H1 (cell line): ENCODE results near the gene TXK. TPM values are rescaled to one million over a fixed set of nuclear protein-coding genes. Genes with fewer than 3 reads are reported as not detected.

Experiments used
- CTCF ChIA-PET: fragments of 300-600 bp; sonication (Branson Sonifier 250); formaldehyde crosslinking; loops from one replicate; lab custom pipeline; 2021; ENCODE audit not compliant: partially characterized antibody; lab: Charles Lee
- POLR2A ChIA-PET: fragments of 300-600 bp; sonication (Branson Sonifier 250); formaldehyde crosslinking; loops from one replicate; lab custom pipeline; 2021; ENCODE audit warnings: inconsistent platforms; ENCODE audit not compliant: partially characterized antibody; lab: Charles Lee
- DNase-seq, 2 experiments: peaks; one replicate each; pipeline versions ENCODE4 v3.0.0 to v3.0.0-alpha.2; 2010 to 2022; ENCODE audit warnings: low spot score in 2 of 2, low read depth in 1 of 2, mixed read lengths in 1 of 2
- FAIRE-seq: peaks from 2 replicates; lab custom pipeline; 2011; peaks lifted over from hg19 to GRCh38; lab: Jason Lieb, UNC
- H2AFZ ChIP-seq: 2 replicates; pipeline ENCODE4 v1.8.1; 2012; ENCODE audit warnings: low read length, inconsistent platforms
- H2AK5ac ChIP-seq: 2 replicates; pipeline ENCODE4 v1.6.1; 2013; ENCODE audit warnings: low read depth, low read length
- H2BK120ac ChIP-seq: replicated peaks from 2 replicates; pipeline ENCODE3; 2013; ENCODE audit warnings: low read depth, low read length, inconsistent platforms
- H2BK12ac ChIP-seq: 2 replicates; pipeline ENCODE4 v1.6.1; 2013; ENCODE audit warnings: low read depth, low read length
- H2BK15ac ChIP-seq: 2 replicates; pipeline ENCODE4 v1.6.1; 2013; ENCODE audit warnings: low read length
- H2BK20ac ChIP-seq: 2 replicates; pipeline ENCODE4 v1.6.1; 2013; ENCODE audit warnings: low read length
- H2BK5ac ChIP-seq: 2 replicates; pipeline ENCODE4 v1.6.1; 2013; ENCODE audit warnings: low read depth, low read length
- H3K14ac ChIP-seq: 2 replicates; pipeline ENCODE4 v1.6.1; 2013; ENCODE audit warnings: inconsistent platforms; ENCODE audit not compliant: insufficient read length
- H3K18ac ChIP-seq: 2 replicates; pipeline ENCODE4 v1.6.1; 2013; ENCODE audit warnings: low read length; ENCODE audit errors: extremely low read depth
- H3K23ac ChIP-seq: 2 replicates; pipeline ENCODE4 v1.6.1; 2013; ENCODE audit warnings: inconsistent platforms; ENCODE audit not compliant: insufficient read length
- H3K23me2 ChIP-seq: 2 replicates; pipeline ENCODE4 v1.6.1; 2013; ENCODE audit warnings: low read depth, low read length
- H3K27ac ChIP-seq: 2 replicates; pipeline ENCODE4 v1.6.1; 2011; ENCODE audit warnings: low read depth, low read length, inconsistent platforms
- H3K27me3 ChIP-seq, 4 experiments: replicated peaks in 1 of 4; 1 replicate in 1 of 4; 2 replicates in 3 of 4; pipeline versions ENCODE4 v1.6.1 to v1.8.1; 2011 to 2013; ENCODE audit warnings: low read length in 3 of 4, mild to moderate bottlenecking in 3 of 4, inconsistent platforms in 2 of 4, mixed read lengths in 2 of 4, moderate library complexity in 1 of 4; ENCODE audit not compliant: control insufficient read depth in 3 of 4, insufficient read depth in 3 of 4; ENCODE audit errors: extremely low read depth in 1 of 4
- H3K36me3 ChIP-seq, 4 experiments: 2 replicates each; pipeline versions ENCODE4 v1.6.1 to v1.8.1; 2011 to 2013; ENCODE audit warnings: mild to moderate bottlenecking in 4 of 4, low read length in 3 of 4, moderate library complexity in 2 of 4, control low read depth in 1 of 4, inconsistent platforms in 1 of 4; ENCODE audit not compliant: insufficient read depth in 4 of 4, control insufficient read depth in 2 of 4
- H3K4ac ChIP-seq: replicated peaks from 2 replicates; pipeline ENCODE3; 2013; ENCODE audit warnings: low read length, low read depth, mixed read lengths, inconsistent platforms; ENCODE audit not compliant: insufficient read length
- H3K4me1 ChIP-seq, 4 experiments: replicated peaks in 1 of 4; 1 replicate in 1 of 4; 2 replicates in 3 of 4; pipeline versions ENCODE4 v1.6.1 to v1.8.1; 2011 to 2013; ENCODE audit warnings: low read length in 3 of 4, inconsistent platforms in 2 of 4, mixed read lengths in 1 of 4; ENCODE audit not compliant: insufficient read depth in 4 of 4, control insufficient read depth in 3 of 4
- H3K4me2 ChIP-seq, 2 experiments: 2 replicates each; pipeline versions ENCODE4 v1.6.1 to v1.8.1; 2011 to 2013; ENCODE audit warnings: low read depth in 2 of 2, low read length in 2 of 2, control low read depth in 1 of 2, inconsistent platforms in 1 of 2, mild to moderate bottlenecking in 1 of 2; ENCODE audit not compliant: insufficient read depth in 1 of 2
- H3K4me3 ChIP-seq, 4 experiments: fragments of 200-600, 300-600 bp in 1 of 4; sonication (generic), shearing (Covaris generic), sonication (Bioruptor Twin) in 1 of 4; 2 replicates each; pipeline versions ENCODE4 v1.5.1 to v1.8.1; 2011 to 2016; ENCODE audit warnings: low read length in 4 of 4, low read depth in 3 of 4, control low read depth in 2 of 4, inconsistent platforms in 2 of 4, mild to moderate bottlenecking in 2 of 4, mixed read lengths in 1 of 4, moderate library complexity in 1 of 4; ENCODE audit not compliant: insufficient read depth in 2 of 4; ENCODE audit errors: extremely low read depth in 1 of 4
- H3K56ac ChIP-seq: replicated peaks from 2 replicates; pipeline ENCODE3; 2013; ENCODE audit warnings: low read depth, mild to moderate bottlenecking, mixed read lengths, low read length, inconsistent platforms; ENCODE audit not compliant: insufficient read length
- H3K79me1 ChIP-seq: 2 replicates; pipeline ENCODE4 v1.6.1; 2013; ENCODE audit warnings: low read depth, low read length, control low read depth
- H3K79me2 ChIP-seq, 2 experiments: 2 replicates each; pipeline versions ENCODE4 v1.6.1 to v1.8.1; 2012 to 2013; ENCODE audit warnings: low read length in 2 of 2, mild to moderate bottlenecking in 2 of 2, inconsistent platforms in 1 of 2; ENCODE audit not compliant: insufficient read depth in 2 of 2, control insufficient read depth in 1 of 2
- H3K9ac ChIP-seq, 4 experiments: replicated peaks in 1 of 4; 1 replicate in 1 of 4; 2 replicates in 3 of 4; pipeline versions ENCODE4 v1.6.1 to v1.8.1; 2011 to 2013; ENCODE audit warnings: low read depth in 3 of 4, low read length in 3 of 4, control low read depth in 2 of 4, mild to moderate bottlenecking in 2 of 4, moderate library complexity in 2 of 4, inconsistent platforms in 1 of 4; ENCODE audit errors: extremely low read depth in 1 of 4
- H3K9me3 ChIP-seq, 2 experiments: 2 replicates each; pipeline versions ENCODE4 v1.6.1 to v1.8.1; 2012 to 2013; ENCODE audit warnings: mild to moderate bottlenecking in 2 of 2, moderate library complexity in 2 of 2, control low read depth in 1 of 2, inconsistent platforms in 1 of 2, low read depth in 1 of 2, low read length in 1 of 2, mixed read lengths in 1 of 2; ENCODE audit not compliant: insufficient read depth in 2 of 2
- H4K20me1 ChIP-seq, 2 experiments: replicated peaks in 1 of 2; 2 replicates each; pipeline versions ENCODE3 to v1.8.1; 2011 to 2013; ENCODE audit warnings: inconsistent platforms in 2 of 2, low read length in 2 of 2, mild to moderate bottlenecking in 1 of 2; ENCODE audit not compliant: insufficient read depth in 2 of 2, control insufficient read depth in 1 of 2
- H4K5ac ChIP-seq: 2 replicates; pipeline ENCODE4 v1.6.1; 2013; ENCODE audit warnings: low read length, low read depth, mixed read lengths, inconsistent platforms; ENCODE audit not compliant: insufficient read length
- H4K8ac ChIP-seq: 2 replicates; pipeline ENCODE4 v1.8.0; 2013; ENCODE audit warnings: mild to moderate bottlenecking, moderate library complexity, low read length, inconsistent platforms; ENCODE audit not compliant: insufficient read depth; ENCODE audit errors: extremely low read depth
- H4K91ac ChIP-seq: replicated peaks from 2 replicates; pipeline ENCODE3; 2013; ENCODE audit warnings: low read length, mixed read lengths, inconsistent platforms; ENCODE audit not compliant: insufficient read length
- RAD21 ChIP-seq, 2 experiments: IDR thresholded peaks in 1 of 2; conservative IDR thresholded peaks in 1 of 2; 2 replicates each; pipeline ENCODE4 v1.6.1; 2011; ENCODE audit warnings: low read depth in 2 of 2, low read length in 2 of 2, improper control_type of control experiment in 1 of 2, inconsistent platforms in 1 of 2, mild to moderate bottlenecking in 1 of 2, moderate library complexity in 1 of 2
- WGBS, 2 experiments: shearing (Covaris generic) in 1 of 2; methylation state at CpG; one replicate each; pipeline versions ENCODE4 v1.1.6 to v1.1.7; 2013 to 2015; ENCODE audit warnings: low lambda C conversion rate in 2 of 2, mixed read lengths in 2 of 2, inconsistent platforms in 1 of 2, low coverage in 1 of 2, missing lambda C conversion rate in 1 of 2; ENCODE audit not compliant: insufficient replicate concordance in 2 of 2, insufficient coverage in 1 of 2, insufficient read length in 1 of 2; ENCODE audit errors: extremely low coverage in 1 of 2, missing lambda C conversion rate in 1 of 2; 5-methylcytosine and 5-hydroxymethylcytosine counted together
- polyA plus RNA-seq, 7 experiments: library from polyadenylated mRNA; depleted of rRNA in 3 of 7; stranded (reverse) in 5 of 7; unstranded in 2 of 7; fragments of >200 nt in 5 of 7; fragments of 200-250 nt in 2 of 7; gene quantifications; 1 replicate in 5 of 7; 2 replicates in 1 of 7; 4 replicates in 1 of 7; pipeline versions ENCODE4 v1.2.1 to v1.2.3, GENCODE V29; 2011 to 2013; ENCODE audit warnings: missing spikeins in 2 of 7, mixed read lengths in 2 of 7
- total RNA-seq: library from RNA; stranded (reverse); fragmentation: NEBNext Ultra II Directional; extraction: Animal tissue kit (Norgen Biotek cat#: 25700); gene quantifications from 2 replicates; pipeline ENCODE4 v1.2.1, GENCODE V29; 2021

The TXK gene
- total and polyA plus RNA-seq, 2 of the 8 experiments (the other 6 are each of a cell fraction or from before 2014, with no cell fraction given), result not detected

GRCh38 chr4:48103483-48104139 is 30.4 kb downstream of the TXK start:
- Histone ChIP-seq H4K91ac (no peak overlapping the region), H3K36me3 (no peaks in the 10 kb centered on the region), H3K4me1 (no peaks in the 10 kb centered on the region), H3K4me2 (no peak overlapping the region), H3K14ac (no peak overlapping the region), H2BK12ac (no peak overlapping the region), H3K56ac (no peak overlapping the region), H3K79me2 (no peaks in the 10 kb centered on the region), H2BK5ac (no peak overlapping the region), H3K4me3 (no peak overlapping the region), H3K23ac (no peak overlapping the region), H2BK20ac (no peak overlapping the region), H3K4ac (no peak overlapping the region), H4K20me1 (no peaks in the 10 kb centered on the region), H3K27ac (no peak overlapping the region), H3K18ac (no peak overlapping the region), H3K9ac (no peak overlapping the region), H2BK15ac (no peak overlapping the region; the same call in 1 of the 2 replicates), H2AK5ac (no peak overlapping the region), H2BK120ac (no peak overlapping the region), H3K27me3 (no peaks in the 10 kb centered on the region), H4K8ac (no peak overlapping the region), H3K9me3 (no peaks in the 10 kb centered on the region), H3K23me2 (no peaks in the 10 kb centered on the region), H2AFZ (no peak overlapping the region), H3K79me1 (no peaks in the 10 kb centered on the region), H4K5ac (no peak overlapping the region)
- 60% methylated on average over 3 of the region's 3 CpGs; no CpG with 5 or more reads in 1 of the 2 experiments for WGBS, 2 experiments
- FAIRE-seq, result no peak
- no peak for DNase-seq
- ChIA-PET CTCF (interaction anchor here (0.6 to 1.4 kb wide), 2 partner anchors 10 to 20 kb away, joined by 3 read pairs; no protein-coding TSS in a partner anchor), POLR2A (no interaction called here)
- TF ChIP-seq RAD21 (IDR thresholded peaks at IDR 0.05 in 1 of 2, conservative IDR thresholded peaks at IDR 0.05 in 1 of 2; ENCODE audit: low read depth in 2 of 2, low read length in 2 of 2), result no peak
